Effector CD4-positive, alpha-beta T cell (primary cell): ENCODE data around the gene GGTA1.
"Not testable (repeated sequence)": the region's sequence is repeated elsewhere in the genome, so short reads cannot be mapped to it uniquely, and the experiment has no call there.

Experiments used
- DNase-seq: peaks from one replicate; pipeline ENCODE4 v3.0.0-alpha.2; 2020

The GGTA1 gene

DNA sequence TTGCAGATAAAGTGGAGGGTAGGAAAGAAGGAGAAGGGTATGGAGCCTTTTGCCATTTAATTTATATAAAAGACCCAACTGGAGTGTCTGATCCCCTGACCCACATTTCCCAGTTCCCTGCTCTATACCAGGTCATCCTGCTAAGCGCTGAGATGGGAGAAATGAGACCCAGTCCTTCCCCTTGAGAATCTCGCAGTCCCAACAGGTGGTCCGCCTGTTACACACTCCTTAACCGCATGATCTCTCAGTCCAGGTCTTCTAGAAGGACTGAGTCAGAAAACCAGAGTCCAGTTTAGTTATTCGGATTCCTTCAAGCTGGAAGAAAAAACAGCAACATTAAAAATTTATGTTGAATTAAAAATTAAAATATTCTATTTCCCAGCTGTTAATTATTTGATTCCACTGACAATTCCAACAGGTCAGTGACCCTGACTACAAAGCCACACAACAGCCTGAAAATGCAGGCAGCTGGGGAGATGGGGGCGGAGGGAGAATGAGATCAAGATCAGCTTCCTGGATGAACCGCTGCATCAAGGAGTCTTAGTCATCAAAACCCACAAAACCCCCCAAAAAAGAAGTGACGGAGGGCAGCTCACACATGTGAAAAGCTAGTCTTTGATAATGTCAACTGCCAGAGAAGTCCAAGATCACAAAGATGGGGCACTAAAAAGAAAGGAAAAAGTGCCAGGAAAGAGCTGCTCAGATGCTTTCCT lies 44.0 kb downstream of the GGTA1 start:
- DNase-seq: no peak

- DNase-seq: no peak
Observed at GRCh38 chr9:121454972-121455371, 44.7 kb downstream of the GGTA1 start.

GRCh38 chr9:121453232-121453892 lies 46.3 kb downstream of the GGTA1 start:
- DNase-seq: no peak

DNA sequence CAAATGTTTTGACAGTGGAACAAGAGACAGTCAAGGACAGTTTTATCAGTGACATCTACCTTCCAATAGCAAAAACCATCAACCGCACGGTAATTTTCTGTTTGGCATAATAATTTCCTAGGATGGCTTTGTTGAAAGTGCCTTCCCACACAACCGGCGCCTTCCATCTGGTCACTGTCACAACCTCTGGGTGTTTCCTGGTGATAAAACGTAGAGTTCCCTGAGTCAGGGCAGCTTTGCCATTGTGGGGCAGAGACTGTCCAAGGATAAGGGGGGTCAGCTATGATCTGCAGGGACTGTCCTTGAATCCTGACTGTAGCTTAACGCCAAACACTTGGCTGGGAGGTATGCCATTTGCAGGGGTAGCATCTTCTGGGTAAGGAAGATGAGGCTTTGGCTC lies 47.6 kb downstream of the GGTA1 start:
- no peak for DNase-seq

GRCh38 chr9:121451586-121451985 lies 48.1 kb downstream of the GGTA1 start:
- DNase-seq: no peak

- no peak for DNase-seq
Observed at GRCh38 chr9:121450241-121450640, 49.4 kb downstream of the GGTA1 start.

- no peak for DNase-seq
Observed at GRCh38 chr9:121449786-121450185, 49.9 kb downstream of the GGTA1 start.

GRCh38 chr9:121447321-121447834 lies 52.3 kb downstream of the GGTA1 start:
- no peak for DNase-seq

- DNase-seq: no peak
Observed at GRCh38 chr9:121445986-121446385, 53.7 kb downstream of the GGTA1 start.

GRCh38 chr9:121443981-121444380 lies 55.7 kb downstream of the GGTA1 start:
- DNase-seq: no peak

DNA sequence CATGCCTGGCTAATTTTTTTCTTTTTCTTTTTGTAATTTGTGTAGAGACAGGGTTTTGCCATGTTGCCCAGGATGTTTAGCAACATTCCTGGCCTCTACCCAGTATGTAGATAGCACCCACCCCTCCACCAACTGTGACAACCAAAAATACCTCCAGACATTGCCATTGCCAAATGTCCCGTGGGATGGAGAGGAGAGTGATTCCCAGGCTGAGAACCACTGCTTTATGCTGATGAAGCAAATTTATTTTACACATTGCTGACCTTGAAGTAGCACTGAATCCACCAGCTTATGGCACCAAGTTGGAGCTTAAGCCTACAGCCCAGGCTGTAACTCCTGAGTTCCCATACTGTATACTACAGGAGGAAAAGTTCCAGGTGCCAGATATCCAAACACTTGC lies 58.5 kb downstream of the GGTA1 start:
- no peak for DNase-seq

GRCh38 chr9:121439711-121440664 lies 59.7 kb downstream of the GGTA1 start:
- no peak for DNase-seq

DNA sequence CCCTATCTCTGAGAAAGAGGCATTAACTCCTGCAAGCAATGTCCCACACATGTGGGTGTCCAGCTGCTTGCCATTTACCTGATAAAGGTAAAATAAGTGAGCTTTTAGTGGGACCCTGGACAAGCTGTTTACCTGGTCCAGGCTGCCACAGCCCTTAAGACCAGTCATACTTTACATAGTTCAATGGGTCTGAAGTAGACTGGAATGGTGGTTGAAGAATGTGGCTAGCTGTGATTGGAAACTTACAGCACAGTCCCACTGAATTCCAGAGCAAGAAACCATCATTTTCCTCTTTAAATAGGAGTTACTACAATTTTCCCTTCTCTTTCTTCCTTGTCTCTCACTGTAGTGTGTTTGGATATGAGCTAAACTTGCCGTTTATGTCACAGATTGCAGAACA lies 60.6 kb downstream of the GGTA1 start:
- DNase-seq: no peak

DNA sequence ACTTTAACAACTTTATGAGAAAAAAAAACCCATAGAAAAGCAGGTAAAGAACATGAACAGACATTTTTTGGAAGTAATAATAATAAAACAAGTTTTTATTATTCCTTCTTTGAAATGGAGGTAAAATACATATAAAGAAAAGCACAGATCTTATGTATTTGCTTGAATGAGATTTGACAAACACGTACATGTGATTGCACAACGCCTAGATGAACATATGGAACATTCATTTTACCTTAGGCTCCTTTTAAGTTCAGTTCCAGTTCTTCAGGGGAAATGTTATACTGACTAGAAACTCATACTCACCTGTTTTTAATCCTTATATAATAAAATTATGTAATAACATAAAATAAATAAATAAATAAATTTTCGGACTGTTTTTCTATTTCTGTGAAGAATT lies 61.8 kb downstream of the GGTA1 start:
- DNase-seq: no peak

DNA sequence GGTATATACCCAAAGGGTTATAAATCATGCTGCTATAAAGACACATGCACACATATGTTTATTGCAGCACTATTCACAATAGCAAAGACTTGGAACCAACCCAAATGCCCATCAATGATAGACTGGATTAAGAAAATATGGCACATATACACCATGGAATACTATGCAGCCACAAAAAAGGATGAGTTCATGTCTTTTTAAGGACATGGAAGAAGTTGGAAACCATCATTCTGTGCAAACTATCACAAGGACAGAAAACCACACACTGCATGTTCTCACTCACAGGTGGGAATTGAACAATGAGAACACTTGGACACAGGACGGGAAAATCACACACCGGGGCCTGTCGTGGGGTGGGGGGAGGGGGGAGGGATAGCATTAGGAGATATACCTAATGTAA lies 62.6 kb downstream of the GGTA1 start:
- not testable (repeated sequence) for DNase-seq

GRCh38 chr9:121434969-121435368 lies 64.7 kb downstream of the GGTA1 start:
- no peak for DNase-seq

GRCh38 chr9:121427899-121428298 lies 71.7 kb downstream of the GGTA1 start:
- no peak for DNase-seq

GRCh38 chr9:121424024-121424432 lies 75.6 kb downstream of the GGTA1 start:
- no peak for DNase-seq

DNA sequence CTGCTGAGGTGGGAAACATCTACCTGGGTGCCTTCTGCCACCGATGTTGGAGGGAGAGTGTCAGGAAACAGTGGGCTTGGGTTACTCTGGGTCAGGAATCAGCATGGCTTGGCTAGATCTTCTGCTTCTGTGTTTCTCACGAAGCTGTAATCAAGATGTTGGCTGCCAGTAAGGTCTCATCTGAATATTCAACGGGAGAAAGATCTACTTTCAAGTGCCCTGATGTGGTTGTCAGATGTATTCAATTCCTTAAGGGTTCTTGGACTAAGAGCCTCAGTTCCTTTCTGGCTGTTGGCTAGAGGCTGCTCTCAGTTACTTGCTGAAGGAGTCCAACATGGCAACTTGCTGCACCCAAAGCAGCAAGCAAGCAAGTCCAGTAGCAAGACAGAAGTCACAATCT lies 87.7 kb downstream of the GGTA1 start:
- DNase-seq: no peak

DNA sequence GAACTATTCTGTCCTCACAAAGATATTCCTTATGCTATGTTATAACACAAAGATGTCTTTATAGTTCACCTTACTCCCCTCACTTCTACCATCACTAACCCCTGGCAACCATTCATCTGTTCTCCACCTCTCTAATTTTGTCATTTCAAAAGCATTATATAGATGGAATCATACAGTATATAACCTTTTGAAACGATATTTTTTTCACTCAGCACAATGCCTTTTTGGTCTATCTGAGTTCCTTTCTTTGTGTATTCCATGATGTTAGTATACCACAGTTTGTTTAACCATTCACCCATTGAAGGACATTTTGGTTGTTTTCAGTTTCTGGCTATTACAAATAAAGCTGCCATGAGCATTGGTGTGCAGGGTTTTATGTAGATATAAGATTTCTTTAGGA lies 93.7 kb downstream of the GGTA1 start:
- DNase-seq: no peak
